Pulmonary artery endothelial cell (primary cell): ENCODE results near the gene FOXP2. TPM values are rescaled to one million over a fixed set of nuclear protein-coding genes. Genes with fewer than 3 reads are reported as not detected.
"Not testable (repeated sequence)": the region's sequence is repeated elsewhere in the genome, so short reads cannot be mapped to it uniquely, and the experiment has no call there.

Experiments
- DNase-seq: peaks from one replicate; pipeline ENCODE4 v3.0.0-alpha.2; 2011; ENCODE audit warnings: low read depth, low spot score
- total RNA-seq: library from RNA; depleted of rRNA; stranded (reverse); fragments of >200 nt; gene quantifications from 2 replicates; pipeline ENCODE4 v1.2.3, GENCODE V29; 2014

Gene FOXP2
- 0.11 TPM in 1 of 2 replicates, not detected in the other for total RNA-seq

GRCh38 chr7:114414156-114415063, at the start of gene FOXP2:
TSS of gene FOXP2 (plus strand) at chr7:114414815. CDS start at chr7:114426512, 11,697 bp downstream.
- no peak for DNase-seq

GRCh38 chr7:114365791-114366190, 48.8 kb upstream of the FOXP2 start:
- no peak for DNase-seq

- no peak for DNase-seq
Observed at GRCh38 chr7:114368492-114368891, 46.1 kb upstream of the FOXP2 start.

GRCh38 chr7:114369294-114369693, 45.3 kb upstream of the FOXP2 start:
- no peak for DNase-seq

- DNase-seq: no peak
Observed at GRCh38 chr7:114372619-114373018, 42.0 kb upstream of the FOXP2 start.

GRCh38 chr7:114375907-114376306, 38.7 kb upstream of the FOXP2 start:
- no peak for DNase-seq

- DNase-seq: not testable (repeated sequence)
Observed at GRCh38 chr7:114383946-114384345, 30.7 kb upstream of the FOXP2 start.

- DNase-seq: not testable (repeated sequence)
Observed at GRCh38 chr7:114384346-114384745, 30.3 kb upstream of the FOXP2 start.

- no peak for DNase-seq
Observed at GRCh38 chr7:114388021-114388420, 26.6 kb upstream of the FOXP2 start.

GRCh38 chr7:114392686-114393085, 21.9 kb upstream of the FOXP2 start:
- DNase-seq: no peak

- DNase-seq: no peak
Observed at GRCh38 chr7:114402876-114403635, 11.6 kb upstream of the FOXP2 start.

GRCh38 chr7:114405427-114405826, 9.2 kb upstream of the FOXP2 start:
- no peak for DNase-seq

- DNase-seq: no peak
Observed at GRCh38 chr7:114409750-114410149, 4.9 kb upstream of the FOXP2 start.

GRCh38 chr7:114412548-114412947, 2.1 kb upstream of the FOXP2 start:
- no peak for DNase-seq

GRCh38 chr7:114413761-114414155, 857 bp upstream of the FOXP2 start:
- no peak for DNase-seq

- no peak for DNase-seq
Observed at GRCh38 chr7:114415064-114415989, 712 bp downstream of the FOXP2 start.

- DNase-seq: no peak
Observed at GRCh38 chr7:114416129-114416990, 1.7 kb downstream of the FOXP2 start.

GRCh38 chr7:114417290-114417689, 2.7 kb downstream of the FOXP2 start:
- DNase-seq: no peak

GRCh38 chr7:114418117-114418516, 3.5 kb downstream of the FOXP2 start:
- no peak for DNase-seq
